Hematopoietic multipotent progenitor cell treated with erythropoietin and hydrocortisone succinate and interleukin-3 and kit ligand, for 8 days (in vitro differentiated cells): Measurements from ENCODE around the gene PNPLA7.
"Not testable (repeated sequence)": the region's sequence is repeated elsewhere in the genome, so short reads cannot be mapped to it uniquely, and the experiment has no call there.

Experiments
- DNase-seq: peaks from one replicate; pipeline ENCODE4 v3.0.0-alpha.2; 2015

The PNPLA7 gene

GRCh38 chr9:137511758-137512463 is 38.3 kb downstream of the PNPLA7 start:
- no peak for DNase-seq

- not testable (repeated sequence) for DNase-seq
These were observed 39.1 kb downstream of the PNPLA7 start for GRCh38 chr9:137511126-137511525.

DNA sequence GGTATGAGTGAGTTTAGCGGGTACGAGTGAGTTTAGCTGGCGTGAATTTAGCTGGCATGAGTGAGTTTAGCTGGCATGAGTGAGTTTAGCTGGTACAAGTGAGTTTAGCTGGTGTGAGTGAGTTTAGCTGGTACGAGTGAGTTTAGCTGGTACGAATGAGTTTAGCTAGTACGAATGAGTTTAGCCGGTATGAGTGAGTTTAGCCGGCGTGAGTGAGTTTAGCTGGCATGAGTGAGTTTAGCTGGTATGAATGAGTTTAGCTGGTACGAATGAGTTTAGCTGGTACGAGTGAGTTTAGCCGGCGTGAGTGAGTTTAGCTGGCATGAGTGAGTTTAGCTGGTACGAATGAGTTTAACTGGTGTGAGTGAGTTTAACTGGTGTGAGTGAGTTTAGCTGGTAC is 41.0 kb downstream of the PNPLA7 start:
- DNase-seq = no peak

DNA sequence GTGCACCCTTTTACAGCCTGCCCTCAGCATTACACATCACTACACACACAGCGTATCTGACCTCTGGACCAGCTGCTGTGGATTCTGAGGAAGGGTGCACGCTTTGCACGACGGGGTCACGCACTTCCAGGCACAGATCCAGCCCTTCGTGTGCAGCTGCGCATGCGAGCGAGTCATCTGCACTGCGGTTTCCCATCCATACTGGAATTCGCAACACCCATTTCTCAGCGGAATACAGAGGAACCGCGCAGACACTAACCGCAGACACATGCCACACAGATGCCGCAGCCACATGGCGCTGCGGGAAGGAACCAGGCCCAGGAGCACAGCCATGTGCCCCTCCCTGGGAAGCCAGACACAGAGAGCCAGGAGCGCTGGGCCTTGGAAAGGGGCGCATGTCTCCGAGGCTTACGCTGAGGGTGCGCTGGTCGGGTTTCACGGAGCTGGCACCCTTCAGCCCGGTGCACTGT is 43.5 kb downstream of the PNPLA7 start:
- DNase-seq = no peak

- no peak for DNase-seq
These were observed 43.9 kb downstream of the PNPLA7 start for GRCh38 chr9:137506274-137506673.

GRCh38 chr9:137505421-137506140 is 44.6 kb downstream of the PNPLA7 start:
- DNase-seq = no peak

DNA sequence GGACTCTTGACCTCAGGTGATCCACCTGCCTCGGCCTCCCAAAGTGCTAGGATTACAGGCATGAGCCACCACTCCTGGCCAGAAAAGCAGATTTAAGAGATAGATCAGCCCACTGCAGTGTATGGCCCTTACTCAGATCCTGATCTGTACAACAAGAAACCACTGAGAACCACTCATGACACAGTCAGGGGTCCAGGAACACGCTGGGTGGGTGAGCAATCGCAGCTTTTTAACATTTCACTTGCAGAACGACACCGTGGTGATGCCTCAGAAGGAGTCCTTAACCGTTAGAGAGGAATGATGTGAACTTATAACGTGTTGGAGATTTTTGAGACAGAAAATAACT is 45.8 kb downstream of the PNPLA7 start:
- DNase-seq = no peak

DNA sequence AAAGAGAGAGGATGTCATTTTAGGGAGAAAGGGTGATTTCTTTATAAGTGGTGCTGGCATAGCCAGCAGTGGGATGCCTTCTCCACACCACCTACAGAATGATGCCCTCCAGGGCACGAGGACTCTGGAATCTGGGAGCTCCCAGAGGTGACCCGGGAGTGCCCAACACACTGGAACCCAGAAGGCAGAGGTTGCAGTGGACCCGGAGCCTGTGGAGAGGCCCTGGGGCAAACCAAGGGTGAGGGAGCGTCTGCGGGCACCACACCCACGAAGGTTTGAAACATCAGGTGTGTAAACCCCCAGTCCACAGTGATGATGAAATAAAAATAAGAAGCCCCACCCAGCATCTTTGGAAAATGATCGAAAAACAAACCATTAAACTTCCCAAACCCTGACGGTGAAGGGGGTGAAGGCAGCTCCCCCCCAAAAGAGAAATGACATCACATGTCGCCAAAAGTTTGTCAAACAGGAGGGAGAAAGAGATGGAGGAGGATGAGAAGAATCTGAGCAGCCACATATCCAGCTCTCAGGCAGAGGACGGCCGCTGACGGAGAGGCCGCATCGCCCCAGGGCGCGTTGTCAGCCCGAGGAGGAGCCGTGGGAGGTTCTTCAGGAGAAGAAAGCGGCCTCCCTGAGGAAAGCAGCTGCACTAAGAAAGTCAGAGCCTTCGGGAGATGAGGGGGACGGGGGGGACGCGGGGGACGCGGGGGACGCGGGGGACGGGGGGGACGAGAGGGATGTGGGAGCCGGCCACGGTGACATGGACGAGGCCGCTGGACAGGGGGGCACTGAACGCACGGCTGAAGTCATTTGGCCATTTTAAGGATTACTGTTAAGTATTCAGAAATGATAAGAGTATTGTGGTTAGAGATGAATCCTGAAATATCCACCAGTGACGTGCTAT is 47.9 kb downstream of the PNPLA7 start:
- DNase-seq = no peak

DNA sequence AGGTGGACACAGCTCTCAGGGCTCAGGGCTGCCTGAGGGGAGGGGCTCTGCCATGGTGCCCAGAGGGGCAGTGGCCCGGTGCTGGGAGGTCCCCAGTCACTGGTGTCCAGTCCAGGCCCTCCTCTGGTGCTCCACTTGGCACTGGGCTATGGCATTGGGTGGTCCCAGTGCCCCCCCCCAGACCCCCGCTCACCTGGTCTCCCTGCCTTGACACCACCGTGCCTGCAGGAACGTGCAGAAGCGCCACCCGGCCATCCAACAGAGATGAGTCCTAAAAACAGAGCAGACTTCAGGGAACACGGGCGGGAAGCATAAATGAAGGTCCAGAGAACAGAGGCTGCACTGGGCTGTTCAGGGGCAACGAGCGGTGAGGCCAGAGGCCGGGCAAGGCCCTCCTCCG is 48.7 kb downstream of the PNPLA7 start:
- DNase-seq = no peak

DNA sequence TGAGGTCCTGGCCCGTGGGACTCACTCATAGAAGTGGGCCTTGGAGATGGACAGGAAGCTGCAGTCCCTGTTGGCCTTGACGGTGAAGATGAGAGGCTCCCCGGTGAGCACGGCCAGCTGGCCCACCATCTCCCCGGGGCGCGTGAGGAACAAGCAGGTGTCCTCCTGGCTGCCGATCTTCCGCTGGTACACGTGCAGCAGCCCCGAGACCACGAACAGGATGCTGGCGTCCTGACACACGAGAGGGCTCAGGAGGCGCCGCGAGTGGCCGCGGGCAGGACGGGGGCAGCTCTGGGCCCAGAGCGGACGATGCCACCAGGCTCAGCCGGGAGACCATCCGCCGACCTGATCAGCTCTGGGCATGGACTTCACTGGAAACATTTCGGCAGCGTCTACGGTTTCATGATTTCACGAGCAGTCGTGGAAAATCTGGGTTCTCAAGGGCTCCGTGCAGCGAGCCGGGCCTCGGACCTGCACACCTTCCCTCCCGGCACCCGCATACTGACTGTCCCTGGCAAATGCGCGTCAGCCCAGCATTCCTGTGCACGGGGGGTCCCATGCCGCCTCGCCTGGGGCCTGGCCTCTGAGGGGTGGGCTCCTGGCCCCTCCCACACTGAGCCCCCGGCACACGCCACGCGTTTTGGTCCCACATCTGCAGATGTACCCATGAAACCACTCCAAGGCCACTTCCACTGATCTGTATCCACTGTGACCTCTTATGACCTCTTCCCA is 49.4 kb downstream of the PNPLA7 start:
- no peak for DNase-seq

DNA sequence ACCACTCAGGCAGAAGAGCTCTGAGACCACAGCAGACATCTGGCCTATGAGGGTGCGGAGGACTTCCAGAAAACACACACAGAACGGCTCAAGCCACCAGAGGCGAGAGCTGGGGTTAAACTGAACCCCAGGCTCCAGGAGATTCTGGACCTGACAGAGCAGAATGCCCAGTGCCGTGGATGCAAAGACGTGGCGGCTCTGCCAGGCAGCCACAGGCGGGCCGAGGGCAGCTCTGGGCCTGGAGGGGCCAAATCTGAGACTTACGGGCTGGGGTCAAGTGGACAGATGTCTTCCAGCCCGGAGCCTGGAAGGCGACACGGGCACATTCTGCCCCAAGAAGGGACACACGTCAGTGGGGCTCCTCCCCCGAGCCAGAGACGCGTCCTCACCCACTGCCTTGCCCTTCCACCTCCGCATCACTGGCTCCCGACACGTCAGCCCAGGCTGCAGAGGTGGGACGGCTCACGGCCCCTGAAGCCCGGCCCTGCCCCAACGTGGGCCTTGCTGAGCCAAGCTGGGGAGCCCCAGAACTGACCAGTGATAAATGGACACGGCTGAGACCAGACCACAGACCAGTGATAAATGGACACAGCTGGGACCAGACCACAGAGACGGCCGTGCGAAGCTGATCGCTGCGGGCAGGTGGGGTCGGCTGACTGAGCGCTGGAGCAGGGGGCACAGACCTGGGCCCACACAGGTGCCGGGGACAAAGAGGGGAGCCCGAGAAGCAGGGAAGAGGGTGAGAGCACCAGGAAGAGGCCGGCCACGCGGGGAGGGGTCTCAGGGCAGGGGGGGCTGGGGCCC is 50.1 kb downstream of the PNPLA7 start:
- no peak for DNase-seq

- no peak for DNase-seq
These were observed 50.8 kb downstream of the PNPLA7 start for GRCh38 chr9:137499416-137499815.

- no peak for DNase-seq
These were observed 51.5 kb downstream of the PNPLA7 start for GRCh38 chr9:137498720-137499150.

GRCh38 chr9:137497921-137498719 is 52.1 kb downstream of the PNPLA7 start:
- no peak for DNase-seq

- no peak for DNase-seq
These were observed 53.4 kb downstream of the PNPLA7 start for GRCh38 chr9:137496601-137497375.

GRCh38 chr9:137494550-137495351 is 55.5 kb downstream of the PNPLA7 start:
- DNase-seq = no peak

DNA sequence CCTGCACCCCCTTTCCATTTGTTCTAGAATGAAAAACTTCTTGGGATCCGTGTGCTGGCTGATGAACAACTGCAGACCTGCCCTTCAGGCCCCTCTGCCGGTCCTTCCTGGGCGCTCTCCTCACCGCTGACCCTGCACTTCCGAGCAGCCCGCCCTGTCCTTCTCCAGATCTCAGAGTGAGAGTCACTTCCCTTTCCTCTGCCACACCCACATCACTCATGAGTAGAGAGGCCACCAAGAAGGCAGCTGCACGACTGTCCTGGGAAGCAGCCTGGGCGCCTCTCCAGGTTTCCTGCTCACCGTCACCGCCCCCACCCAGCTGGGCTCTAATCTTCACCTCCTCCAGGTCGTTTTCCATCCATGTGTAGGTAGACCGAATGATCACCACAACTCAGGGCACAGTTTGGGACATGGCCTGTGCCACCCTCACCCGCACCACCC is 56.1 kb downstream of the PNPLA7 start:
- DNase-seq = peak; percentile 29

DNA sequence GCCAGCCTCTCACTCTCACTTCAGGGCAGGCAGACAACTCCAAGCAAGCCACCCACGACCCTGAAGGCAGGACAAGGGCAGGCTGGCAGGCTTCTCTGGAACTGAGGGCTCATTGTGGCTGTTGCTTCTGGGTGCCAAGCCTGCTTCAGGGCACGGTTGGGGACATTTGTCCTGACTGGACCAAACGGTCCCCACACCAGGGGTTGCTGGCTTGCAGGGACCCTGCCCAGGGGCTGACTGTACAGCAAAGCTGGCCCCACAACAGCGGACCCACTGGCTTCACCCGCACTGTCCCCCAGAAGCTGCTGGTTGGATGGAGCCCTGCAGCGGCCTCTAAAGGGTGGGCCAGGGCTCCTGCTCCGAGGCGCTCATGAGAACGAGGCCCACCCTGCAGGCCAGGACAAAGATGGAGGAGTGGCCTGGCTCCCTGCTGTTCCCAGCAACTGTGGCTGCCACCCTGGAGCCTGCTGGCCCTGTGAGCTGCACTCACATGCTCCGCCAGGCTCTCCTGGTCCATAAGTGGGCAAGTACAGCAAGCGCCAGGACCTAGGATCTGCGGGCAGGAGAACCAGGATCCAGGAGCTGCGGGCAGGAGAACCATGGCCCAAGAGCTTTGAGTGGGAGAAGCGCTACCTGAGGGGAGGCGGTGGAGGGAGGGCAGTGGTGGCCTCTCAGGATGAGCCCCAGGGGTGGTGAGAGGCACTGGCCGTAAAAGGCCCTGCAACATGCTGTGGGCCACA is 56.7 kb downstream of the PNPLA7 start:
- no peak for DNase-seq
